Measurements from ENCODE around the gene ZDHHC11B.
A peak's percentile ranks its signal among the peaks of the same experiment; 100 is the strongest.
"Not testable (repeated sequence)": the region's sequence is repeated elsewhere in the genome, so short reads cannot be mapped to it uniquely, and the experiment has no call there.

ZDHHC11B gene

GRCh38 chr5:783881-784427, 575 bp downstream of the ZDHHC11B start:
- peak in 1 of 2 experiments; percentile 31 for DNase-seq

GRCh38 chr5:783049-783802, 1.3 kb downstream of the ZDHHC11B start:
- DNase-seq, result not testable (repeated sequence)

GRCh38 chr5:782356-782755, 2.2 kb downstream of the ZDHHC11B start:
- not testable (repeated sequence) for DNase-seq

GRCh38 chr5:780571-780970, 4.0 kb downstream of the ZDHHC11B start:
- DNase-seq, result not testable (repeated sequence)

- DNase-seq, result not testable (repeated sequence)
Observed at GRCh38 chr5:778967-779366, 5.6 kb downstream of the ZDHHC11B start.

GRCh38 chr5:778421-778820, 6.1 kb downstream of the ZDHHC11B start:
- not testable (repeated sequence) for DNase-seq

GRCh38 chr5:777756-778161, 6.8 kb downstream of the ZDHHC11B start:
- DNase-seq, result no peak

- DNase-seq, result no peak
Observed at GRCh38 chr5:776862-777711, 7.4 kb downstream of the ZDHHC11B start.

GRCh38 chr5:775961-776861, 8.3 kb downstream of the ZDHHC11B start:
- DNase-seq, result no peak

GRCh38 chr5:775595-775960, 9.0 kb downstream of the ZDHHC11B start:
- not testable (repeated sequence) for DNase-seq

- not testable (repeated sequence) for DNase-seq
Observed at GRCh38 chr5:774854-775505, 9.5 kb downstream of the ZDHHC11B start.

GRCh38 chr5:774304-774703, 10.2 kb downstream of the ZDHHC11B start:
- not testable (repeated sequence) for DNase-seq

- no peak for DNase-seq
Observed at GRCh38 chr5:773517-774264, 10.8 kb downstream of the ZDHHC11B start.

GRCh38 chr5:772931-773330, 11.6 kb downstream of the ZDHHC11B start:
- DNase-seq, result not testable (repeated sequence)

GRCh38 chr5:772547-772890, 12.0 kb downstream of the ZDHHC11B start:
- DNase-seq, result not testable (repeated sequence)

GRCh38 chr5:771841-772546, 12.5 kb downstream of the ZDHHC11B start:
- not testable (repeated sequence) for DNase-seq

- DNase-seq, result not testable (repeated sequence)
Observed at GRCh38 chr5:771087-771781, 13.3 kb downstream of the ZDHHC11B start.

- DNase-seq, result not testable (repeated sequence)
Observed at GRCh38 chr5:770585-770984, 13.9 kb downstream of the ZDHHC11B start.

- not testable (repeated sequence) for DNase-seq
Observed at GRCh38 chr5:769485-770145, 14.9 kb downstream of the ZDHHC11B start.

All from activated CD4-positive, alpha-beta T cell treated with anti-CD3 and anti-CD28 coated beads, Interleukin-2, amount 50 U/mL, for 4 hours (primary cell).